Keratinocyte (primary cell): ENCODE data around the gene ADGRV1. TPM values are rescaled to one million over a fixed set of nuclear protein-coding genes. Genes with fewer than 3 reads are reported as not detected.

Experiments
- DNase-seq: peaks from one replicate; pipeline ENCODE4 v3.0.0-alpha.2; 2011; ENCODE audit warnings: low read depth, missing footprints, low spot score
- FAIRE-seq: peaks from 2 replicates; lab custom pipeline; 2011; peaks lifted over from hg19 to GRCh38; lab: Jason Lieb, UNC
- H2AFZ ChIP-seq: 2 replicates; pipeline ENCODE4 v1.6.0; 2012; ENCODE audit warnings: low read length, control low read depth, inconsistent platforms; ENCODE audit not compliant: control insufficient read depth
- H3K27ac ChIP-seq: 2 replicates; pipeline ENCODE4 v1.5.1; 2011; ENCODE audit warnings: low read length; ENCODE audit not compliant: control insufficient read depth, insufficient read depth
- H3K27me3 ChIP-seq: 3 replicates; pipeline ENCODE4 v1.6.0; 2011; ENCODE audit warnings: low read length; ENCODE audit not compliant: control insufficient read depth, insufficient read depth; ENCODE audit errors: extremely low read depth
- H3K36me3 ChIP-seq, 2 experiments: 2 replicates in 1 of 2; 3 replicates in 1 of 2; pipeline ENCODE4 v1.5.1; 2011; ENCODE audit warnings: low read length in 2 of 2, mild to moderate bottlenecking in 1 of 2; ENCODE audit not compliant: control insufficient read depth in 2 of 2, insufficient read depth in 2 of 2; ENCODE audit errors: extremely low read depth in 1 of 2
- H3K4me1 ChIP-seq: 3 replicates; pipeline ENCODE4 v1.5.1; 2011; ENCODE audit warnings: low read length; ENCODE audit not compliant: control insufficient read depth, insufficient read depth; ENCODE audit errors: extremely low read depth
- H3K4me2 ChIP-seq: 3 replicates; pipeline ENCODE4 v1.6.0; 2011; ENCODE audit warnings: low read depth, low read length; ENCODE audit not compliant: control insufficient read depth, insufficient read depth; ENCODE audit errors: extremely low read depth
- H3K4me3 ChIP-seq, 3 experiments: fragments of 200-600 bp in 1 of 3; sonication (generic) in 1 of 3; 2 replicates in 2 of 3; 3 replicates in 1 of 3; pipeline ENCODE4 v1.5.1; 2011 to 2016; ENCODE audit warnings: low read length in 3 of 3, mild to moderate bottlenecking in 3 of 3, control low read depth in 2 of 3, inconsistent platforms in 1 of 3, low read depth in 1 of 3, mixed read lengths in 1 of 3, mixed run types in 1 of 3, moderate library complexity in 1 of 3; ENCODE audit not compliant: control insufficient read depth in 2 of 3, insufficient read depth in 2 of 3; ENCODE audit errors: extremely low read depth in 1 of 3
- H3K79me2 ChIP-seq: 2 replicates; pipeline ENCODE4 v1.6.0; 2012; ENCODE audit warnings: low read length; ENCODE audit not compliant: control insufficient read depth, insufficient read depth
- H3K9ac ChIP-seq: 3 replicates; pipeline ENCODE4 v1.6.0; 2011; ENCODE audit warnings: low read length; ENCODE audit not compliant: control insufficient read depth, insufficient read depth; ENCODE audit errors: extremely low read depth
- H3K9me1 ChIP-seq: 3 replicates; pipeline ENCODE4 v1.6.0; 2011; ENCODE audit warnings: low read length; ENCODE audit not compliant: control insufficient read depth, insufficient read depth; ENCODE audit errors: extremely low read depth
- H3K9me3 ChIP-seq: 2 replicates; pipeline ENCODE4 v1.5.1; 2012; ENCODE audit warnings: low read depth, low read length; ENCODE audit not compliant: control insufficient read depth
- H4K20me1 ChIP-seq: 3 replicates; pipeline ENCODE4 v1.6.0; 2011; ENCODE audit warnings: low read length; ENCODE audit not compliant: control insufficient read depth, insufficient read depth; ENCODE audit errors: extremely low read depth
- EZH2 ChIP-seq: IDR thresholded peaks from one replicate; pipeline ENCODE4 v1.6.1; 2012; ENCODE audit warnings: inconsistent platforms, mild to moderate bottlenecking, low read length, moderate library complexity
- dilution Hi-C: fragments of 300-500 bp; cut with MboI; formaldehyde crosslinking; loops from one replicate; pipeline ENCODE4 v1.7.0; 2020; ENCODE audit warnings: low sequenced_read_pairs; ENCODE audit not compliant: extremely low pct_ligation_motif_present
- polyA plus RNA-seq, 5 experiments: library from polyadenylated mRNA; depleted of rRNA in 3 of 5; stranded (reverse) in 3 of 5; stranded (forward) in 1 of 5; unstranded in 1 of 5; fragments of >200 nt; gene quantifications; 1 replicate in 1 of 5; 2 replicates in 3 of 5; 3 replicates in 1 of 5; pipeline versions ENCODE4 v1.2.1 to v1.2.3, GENCODE V29; 2011 to 2012; ENCODE audit warnings: missing spikeins in 2 of 5, low read depth in 1 of 5, low replicate concordance in 1 of 5
- TF ChIP-seq, protein P1 (sequence below), 3 experiments: IDR thresholded peaks in 1 of 3; conservative IDR thresholded peaks in 1 of 3; optimal IDR thresholded peaks in 1 of 3; 2 replicates in 2 of 3; 3 replicates in 1 of 3; pipeline versions ENCODE3 to v1.5.1; 2011; ENCODE audit warnings: low read length in 3 of 3, mild to moderate bottlenecking in 3 of 3, moderate library complexity in 2 of 3, control low read depth in 1 of 3, inconsistent platforms in 1 of 3; ENCODE audit not compliant: insufficient read depth in 2 of 3; ENCODE audit errors: extremely low read depth in 1 of 3

Gene ADGRV1
- polyA plus RNA-seq, 1 donor (not counting 4 experiments of a cell fraction or from before 2014, with no cell fraction given), result 0.05 TPM

DNA sequence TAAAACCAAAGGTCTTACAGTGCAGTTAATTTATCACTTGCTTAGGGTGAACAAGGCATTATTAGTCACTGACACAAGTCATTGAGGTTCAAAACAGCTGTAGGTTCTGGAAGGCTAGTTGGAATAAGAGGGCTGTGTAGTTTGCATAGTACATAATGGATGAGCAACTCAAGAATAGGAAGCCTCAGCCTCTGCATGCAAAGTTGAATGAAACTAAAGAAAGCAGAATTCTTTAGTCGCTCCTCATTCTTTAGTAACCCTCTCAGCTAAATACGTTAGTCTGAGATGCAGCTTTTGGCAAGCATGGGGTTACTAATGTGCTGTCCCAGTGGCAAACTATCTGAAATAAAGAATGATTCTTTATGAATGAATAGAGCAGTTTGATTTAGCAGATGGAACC, 74.2 kb downstream of the ADGRV1 start:
- no peak for FAIRE-seq
- TF ChIP-seq EZH2, result no peak
- TF ChIP-seq, protein P1, sequence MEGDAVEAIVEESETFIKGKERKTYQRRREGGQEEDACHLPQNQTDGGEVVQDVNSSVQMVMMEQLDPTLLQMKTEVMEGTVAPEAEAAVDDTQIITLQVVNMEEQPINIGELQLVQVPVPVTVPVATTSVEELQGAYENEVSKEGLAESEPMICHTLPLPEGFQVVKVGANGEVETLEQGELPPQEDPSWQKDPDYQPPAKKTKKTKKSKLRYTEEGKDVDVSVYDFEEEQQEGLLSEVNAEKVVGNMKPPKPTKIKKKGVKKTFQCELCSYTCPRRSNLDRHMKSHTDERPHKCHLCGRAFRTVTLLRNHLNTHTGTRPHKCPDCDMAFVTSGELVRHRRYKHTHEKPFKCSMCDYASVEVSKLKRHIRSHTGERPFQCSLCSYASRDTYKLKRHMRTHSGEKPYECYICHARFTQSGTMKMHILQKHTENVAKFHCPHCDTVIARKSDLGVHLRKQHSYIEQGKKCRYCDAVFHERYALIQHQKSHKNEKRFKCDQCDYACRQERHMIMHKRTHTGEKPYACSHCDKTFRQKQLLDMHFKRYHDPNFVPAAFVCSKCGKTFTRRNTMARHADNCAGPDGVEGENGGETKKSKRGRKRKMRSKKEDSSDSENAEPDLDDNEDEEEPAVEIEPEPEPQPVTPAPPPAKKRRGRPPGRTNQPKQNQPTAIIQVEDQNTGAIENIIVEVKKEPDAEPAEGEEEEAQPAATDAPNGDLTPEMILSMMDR (optimal IDR thresholded peaks at IDR 0.05 in 1 of 3, IDR thresholded peaks at IDR 0.05 in 1 of 3, conservative IDR thresholded peaks at IDR 0.05 in 1 of 3; ENCODE audit: extremely low read depth in 1 of 3, insufficient read depth in 2 of 3, low read length in 3 of 3), result no peak
- no peak for DNase-seq
- no peaks in the 10 kb centered on the region for H3K79me2 ChIP-seq
- dilution Hi-C loops, result no loop called here
- H3K9ac ChIP-seq, result no peak overlapping the region
- no peaks in the 10 kb centered on the region for H3K9me1 ChIP-seq
- no peaks in the 10 kb centered on the region for H3K4me1 ChIP-seq
- no peak overlapping the region for H3K4me2 ChIP-seq
- no peaks in the 10 kb centered on the region for H3K36me3 ChIP-seq
- H3K27ac ChIP-seq, result no peak overlapping the region
- no peaks in the 10 kb centered on the region for H4K20me1 ChIP-seq
- H3K27me3 ChIP-seq, result no peaks in the 10 kb centered on the region
- H2AFZ ChIP-seq, result no peak overlapping the region
- no peaks in the 10 kb centered on the region for H3K9me3 ChIP-seq
- no peak overlapping the region for H3K4me3 ChIP-seq

DNA sequence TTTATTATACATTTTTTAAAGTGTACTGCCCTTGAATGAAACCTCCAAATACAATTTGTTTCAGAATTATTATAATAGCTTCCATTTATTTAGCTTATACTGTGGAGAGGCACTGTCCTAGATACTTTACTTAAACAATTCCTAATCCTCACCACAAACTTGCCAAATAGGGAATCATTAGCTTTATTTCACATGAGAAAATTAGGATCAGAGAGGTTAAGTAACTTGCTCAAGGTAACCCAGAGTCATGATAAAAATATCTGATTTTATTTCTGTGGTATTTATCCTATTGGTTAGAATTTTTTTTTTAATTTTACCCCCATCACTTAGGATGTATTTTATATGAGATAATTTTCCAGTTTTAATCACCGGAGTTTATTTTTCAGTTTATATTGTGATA, 78.4 kb downstream of the ADGRV1 start:
- no peak overlapping the region for H3K4me2 ChIP-seq
- no peaks in the 10 kb centered on the region for H3K27me3 ChIP-seq
- no peaks in the 10 kb centered on the region for H3K9me1 ChIP-seq
- H3K79me2 ChIP-seq, result no peaks in the 10 kb centered on the region
- FAIRE-seq, result no peak
- H3K9ac ChIP-seq, result no peak overlapping the region
- dilution Hi-C loops, result no loop called here
- no peak overlapping the region for H2AFZ ChIP-seq
- no peaks in the 10 kb centered on the region for H3K36me3 ChIP-seq
- DNase-seq, result no peak
- no peaks in the 10 kb centered on the region for H4K20me1 ChIP-seq
- TF ChIP-seq, protein P1 (optimal IDR thresholded peaks at IDR 0.05 in 1 of 3, IDR thresholded peaks at IDR 0.05 in 1 of 3, conservative IDR thresholded peaks at IDR 0.05 in 1 of 3; ENCODE audit: extremely low read depth in 1 of 3, insufficient read depth in 2 of 3, low read length in 3 of 3), result no peak
- TF ChIP-seq EZH2, result no peak
- no peak overlapping the region for H3K4me3 ChIP-seq
- no peaks in the 10 kb centered on the region for H3K4me1 ChIP-seq
- H3K9me3 ChIP-seq, result no peaks in the 10 kb centered on the region
- no peak overlapping the region for H3K27ac ChIP-seq
